ENCODE results near the gene FCN3.
A peak's percentile ranks its signal among the peaks of the same experiment; 100 is the strongest.

DNA sequence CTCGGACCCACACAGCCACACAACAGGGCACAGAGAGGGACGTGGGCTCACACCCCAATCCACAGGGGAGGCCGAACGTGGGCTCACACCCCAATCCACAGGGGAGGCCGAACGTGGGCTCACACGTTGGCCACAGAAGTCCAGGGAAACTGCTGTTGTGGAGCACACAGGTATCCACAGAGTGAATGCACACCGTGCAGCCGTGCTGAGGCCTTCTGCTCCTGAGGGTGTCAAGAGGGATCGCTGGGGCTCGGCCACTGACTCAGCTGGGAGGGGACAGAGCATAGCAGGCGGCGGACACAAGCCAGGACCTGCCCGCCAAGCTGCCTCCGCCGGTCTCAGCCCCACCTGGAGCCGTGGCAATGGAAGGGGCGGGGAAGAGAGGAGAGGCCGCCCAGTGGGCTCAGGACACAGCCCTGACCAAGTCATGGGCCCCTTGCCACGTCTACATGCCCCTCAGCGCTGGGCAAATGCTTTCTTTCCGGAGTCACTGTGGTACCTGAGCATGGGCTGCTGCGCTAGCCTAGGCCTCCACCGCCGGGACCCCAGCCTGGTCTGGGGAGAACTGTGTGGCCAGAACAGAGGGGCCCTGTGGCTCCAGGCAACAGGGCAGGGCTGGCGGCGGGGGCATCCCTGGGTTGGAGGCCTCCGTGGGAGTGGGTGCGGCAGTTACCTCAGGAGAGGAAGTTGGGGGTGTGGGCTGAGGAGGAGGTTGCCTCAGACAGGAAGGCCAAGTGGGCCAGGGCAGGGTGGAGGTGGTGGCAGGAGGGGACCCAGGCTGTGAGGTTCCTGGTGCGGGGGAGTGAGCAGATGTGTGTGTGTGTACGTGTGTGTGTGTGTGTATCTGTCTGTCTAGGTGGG is 31.6 kb downstream of the FCN3 start:
- peak in 2 of 3 donors; percentile 20 to 35 for TF ChIP-seq POLR2AphosphoS5 (IDR thresholded peaks at IDR 0.05)
- TF ChIP-seq POLR2A (IDR thresholded peaks at IDR 0.05), result no peak
- TF ChIP-seq, protein P1, sequence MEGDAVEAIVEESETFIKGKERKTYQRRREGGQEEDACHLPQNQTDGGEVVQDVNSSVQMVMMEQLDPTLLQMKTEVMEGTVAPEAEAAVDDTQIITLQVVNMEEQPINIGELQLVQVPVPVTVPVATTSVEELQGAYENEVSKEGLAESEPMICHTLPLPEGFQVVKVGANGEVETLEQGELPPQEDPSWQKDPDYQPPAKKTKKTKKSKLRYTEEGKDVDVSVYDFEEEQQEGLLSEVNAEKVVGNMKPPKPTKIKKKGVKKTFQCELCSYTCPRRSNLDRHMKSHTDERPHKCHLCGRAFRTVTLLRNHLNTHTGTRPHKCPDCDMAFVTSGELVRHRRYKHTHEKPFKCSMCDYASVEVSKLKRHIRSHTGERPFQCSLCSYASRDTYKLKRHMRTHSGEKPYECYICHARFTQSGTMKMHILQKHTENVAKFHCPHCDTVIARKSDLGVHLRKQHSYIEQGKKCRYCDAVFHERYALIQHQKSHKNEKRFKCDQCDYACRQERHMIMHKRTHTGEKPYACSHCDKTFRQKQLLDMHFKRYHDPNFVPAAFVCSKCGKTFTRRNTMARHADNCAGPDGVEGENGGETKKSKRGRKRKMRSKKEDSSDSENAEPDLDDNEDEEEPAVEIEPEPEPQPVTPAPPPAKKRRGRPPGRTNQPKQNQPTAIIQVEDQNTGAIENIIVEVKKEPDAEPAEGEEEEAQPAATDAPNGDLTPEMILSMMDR (IDR thresholded peaks at IDR 0.05), result no peak
- TF ChIP-seq EP300 (IDR thresholded peaks at IDR 0.05), result no peak

Data from suprapubic skin (tissue), 4 donors.